Esophagus squamous epithelium (tissue), 5 donors: Measurements from ENCODE around the gene DESI2. TPM values are rescaled to one million over a fixed set of nuclear protein-coding genes. Genes with fewer than 3 reads are reported as not detected.
"Not testable (repeated sequence)": the region's sequence is repeated elsewhere in the genome, so short reads cannot be mapped to it uniquely, and the experiment has no call there.

Source experiments
- DNase-seq: peaks from one replicate; lab custom pipeline; 2025; lab: John Stamatoyannopoulos, UW
- H3K27ac ChIP-seq, 4 donors: fragments of 200-600 bp; sonication (generic); one replicate each; pipeline ENCODE4 v1.5.1; 2016 to 2019; ENCODE audit warnings: mild to moderate bottlenecking in 1 of 4
- H3K27me3 ChIP-seq, 4 donors: fragments of 200-600 bp; sonication (generic); 1 replicate in 3 of 4; 2 replicates in 1 of 4; pipeline versions ENCODE4 v1.5.1 to v1.6.0; 2017 to 2021; ENCODE audit warnings: antibody characterized with exemption in 1 of 4
- H3K36me3 ChIP-seq, 3 donors: fragments of 200-600 bp; sonication (generic); one replicate each; pipeline ENCODE4 v1.5.1; 2016 to 2019
- H3K4me1 ChIP-seq, 3 donors: fragments of 200-600 bp; sonication (generic); one replicate each; pipeline ENCODE4 v1.5.1; 2017 to 2019
- H3K4me3 ChIP-seq, 4 donors: fragments of 200-600 bp; sonication (generic); 1 replicate in 3 of 4; 2 replicates in 1 of 4; pipeline ENCODE4 v1.5.1; 2016 to 2019; ENCODE audit warnings: mild to moderate bottlenecking in 2 of 4, moderate library complexity in 1 of 4
- H3K9me3 ChIP-seq, 3 donors: fragments of 200-600 bp; sonication (generic); one replicate each; pipeline ENCODE4 v1.5.1; 2016 to 2019
- CTCF ChIP-seq, 6 experiments: fragments of 450-650 bp in 4 of 6; fragments of 200-600 bp in 2 of 6; sonication (generic) in 2 of 6; IDR thresholded peaks; one replicate each; pipeline ENCODE4 v1.5.1; 2016 to 2019; ENCODE audit warnings: antibody characterized with exemption in 6 of 6, mild to moderate bottlenecking in 4 of 6, moderate library complexity in 4 of 6
- POLR2A ChIP-seq, 4 donors: fragments of 450-650 bp; IDR thresholded peaks; one replicate each; pipeline ENCODE4 v1.6.1; 2017; ENCODE audit warnings: antibody characterized with exemption in 4 of 4, mild to moderate bottlenecking in 4 of 4, moderate library complexity in 3 of 4
- WGBS, 2 donors: methylation state at CpG; one replicate each; pipeline ENCODE4 v1.1.5; 2018; 5-methylcytosine and 5-hydroxymethylcytosine counted together
- intact Hi-C: fragments of 100-400 bp; cut with DNase I; formaldehyde crosslinking; loops from one replicate; pipeline ENCODE4 v1.15.0; 2022
- total RNA-seq, 4 donors: library from RNA; depleted of rRNA; stranded (reverse); fragments of >200 nt; gene quantifications; one replicate each; pipeline ENCODE4 v1.1.0, GENCODE V29; 2016
- donor health status: DM: yes; HTN: yes; CAD: no.

The DESI2 gene
- total RNA-seq, 4 donors from 2014 or later, result 18.8 to 32.0 (median 30.4) TPM

- no peak for DNase-seq
- no peak overlapping the region for H3K27ac ChIP-seq
- no peaks in the 10 kb centered on the region for H3K36me3 ChIP-seq
- TF ChIP-seq POLR2A (IDR thresholded peaks at IDR 0.05), result no peak
- no peak for TF ChIP-seq CTCF (IDR thresholded peaks at IDR 0.05)
- intact Hi-C loops, result no loop called here
- no peaks in the 10 kb centered on the region for H3K27me3 ChIP-seq
- H3K4me1 ChIP-seq, result peaks cover 0 to 7% (median 6%) of the 10 kb centered on the region in 3 donors
- H3K4me3 ChIP-seq, result no peak overlapping the region
- peaks cover 0 to 13% (median 0%) of the 10 kb centered on the region in 3 donors for H3K9me3 ChIP-seq
- 79 to 97% methylated on average over 3 to 6 of the region's 6 CpGs for WGBS, 2 donors
Observed at GRCh38 chr1:244735404-244735803, 82.5 kb downstream of the DESI2 start.

- no peaks in the 10 kb centered on the region for H3K36me3 ChIP-seq
- no peak overlapping the region for H3K4me3 ChIP-seq
- no peaks in the 10 kb centered on the region for H3K27me3 ChIP-seq
- no peak for DNase-seq
- H3K9me3 ChIP-seq, result peaks cover 0 to 13% (median 0%) of the 10 kb centered on the region in 3 donors
- H3K4me1 ChIP-seq, result peaks cover 0 to 3% (median under 1%) of the 10 kb centered on the region in 3 donors
- intact Hi-C loops, result no loop called here
- WGBS, 2 donors, result 74 to 82% methylated on average over 9 to 10 of the region's 10 CpGs
- H3K27ac ChIP-seq, result no peak overlapping the region
- TF ChIP-seq POLR2A (IDR thresholded peaks at IDR 0.05) (no peak), CTCF (IDR thresholded peaks at IDR 0.05) (no peak)
Observed at GRCh38 chr1:244735876-244736561, 83.1 kb downstream of the DESI2 start.

GRCh38 chr1:244739140-244739539, 86.2 kb downstream of the DESI2 start:
- H3K27me3 ChIP-seq, H3K27ac ChIP-seq, H3K4me3 ChIP-seq, intact Hi-C loops, H3K4me1 ChIP-seq, DNase-seq, H3K36me3 ChIP-seq: not testable (repeated sequence)
- 72 to 89% methylated on average over 2 of the region's 2 CpGs for WGBS, 2 donors
- H3K9me3 ChIP-seq, result peaks cover 0 to 13% (median 0%) of the 10 kb centered on the region in 3 donors

- H3K9me3 ChIP-seq, H3K4me3 ChIP-seq, intact Hi-C loops, H3K27me3 ChIP-seq, H3K4me1 ChIP-seq, H3K36me3 ChIP-seq, DNase-seq, H3K27ac ChIP-seq: not testable (repeated sequence)
- WGBS, 2 donors, result 70 to 75% methylated on average over 7 to 19 of the region's 20 CpGs
Observed at GRCh38 chr1:244740027-244740617, 87.2 kb downstream of the DESI2 start.

- Histone ChIP-seq H3K27me3 (no peaks in the 10 kb centered on the region), H3K9me3 (no peaks in the 10 kb centered on the region), H3K27ac (no peak overlapping the region), H3K4me3 (no peak overlapping the region), H3K36me3 (no peaks in the 10 kb centered on the region), H3K4me1 (no peaks in the 10 kb centered on the region)
- intact Hi-C loops, result no loop called here
- no peak for DNase-seq
- TF ChIP-seq CTCF (IDR thresholded peaks at IDR 0.05), result no peak
- TF ChIP-seq POLR2A (IDR thresholded peaks at IDR 0.05), result no peak
- 78 to 90% methylated on average over 5 of the region's 5 CpGs for WGBS, 2 donors
Observed at GRCh38 chr1:244741692-244742091, 88.8 kb downstream of the DESI2 start.

GRCh38 chr1:244749230-244750016, 96.5 kb downstream of the DESI2 start:
- no peaks in the 10 kb centered on the region for H3K9me3 ChIP-seq
- no peak overlapping the region for H3K4me3 ChIP-seq
- intact Hi-C loops, result no loop called here
- H3K4me1 ChIP-seq, result no peaks in the 10 kb centered on the region
- H3K27ac ChIP-seq, result no peak overlapping the region
- WGBS, 2 donors, result 81 to 89% methylated on average over 8 to 9 of the region's 9 CpGs
- H3K27me3 ChIP-seq, result no peaks in the 10 kb centered on the region
- TF ChIP-seq CTCF (IDR thresholded peaks at IDR 0.05) (no peak), POLR2A (IDR thresholded peaks at IDR 0.05) (no peak)
- no peak for DNase-seq
- H3K36me3 ChIP-seq, result no peaks in the 10 kb centered on the region
